HCT116 (cell line): ENCODE results near the gene GLT6D1. TPM values are rescaled to one million over a fixed set of nuclear protein-coding genes. Genes with fewer than 3 reads are reported as not detected.

ENCODE experiments used
- ATAC-seq: fragments of 200-7000 bp; cut with Tn5 transposase; 2 replicates; pipeline ENCODE4 v1.9.1; 2020; ENCODE audit warnings: mild to moderate bottlenecking, moderate library complexity
- BruUV-seq: library from RNA; stranded (reverse); fragments of 400-500 nt; replicated peaks from 2 replicates; lab custom pipeline; 2021; lab: Mats Ljungman, UMichigan
- CTCF ChIA-PET: fragments of 300-600 bp; sonication (Branson Sonifier 250); formaldehyde crosslinking; loops from one replicate; lab custom pipeline; 2021; ENCODE audit warnings: antibody characterized with exemption; lab: Charles Lee
- POLR2A ChIA-PET: fragments of 300-600, 350-600 bp; sonication (Branson Sonifier 250); formaldehyde crosslinking; loops from one replicate; lab custom pipeline; 2021; ENCODE audit warnings: antibody characterized with exemption; lab: Charles Lee
- RAD21 ChIA-PET, 2 experiments: fragments of 300-600 bp; sonication (Branson Sonifier 250); formaldehyde crosslinking; loops; one replicate each; lab custom pipeline; 2023; ENCODE audit warnings: low total read pairs in 2 of 2; ENCODE audit not compliant: uncharacterized antibody in 2 of 2, unreplicated experiment in 2 of 2, low non-redundant PET in 1 of 2; lab: Charles Lee
- DNase-seq: peaks from one replicate; pipeline ENCODE4 v3.0.0-alpha.2; 2010; ENCODE audit warnings: low read depth, low spot score
- H2AFZ ChIP-seq: fragments of 200-600 bp; shearing (Covaris generic), sonication (generic); 2 replicates; pipeline ENCODE4 v1.6.1; 2017; ENCODE audit warnings: low read depth, mixed run types, mixed read lengths, antibody characterized with exemption, low read length; ENCODE audit not compliant: poor library complexity, severe bottlenecking
- H3K27ac ChIP-seq: 2 replicates; pipeline ENCODE4 v1.5.1; 2012; ENCODE audit warnings: low read depth, low read length
- H3K27me3 ChIP-seq: fragments of 200-600 bp; sonication (generic); 2 replicates; pipeline ENCODE4 v1.6.1; 2016; ENCODE audit warnings: mixed run types, low read length, mixed read lengths; ENCODE audit not compliant: insufficient read depth
- H3K36me3 ChIP-seq, 2 experiments: fragments of 200-500 bp in 1 of 2; fragments of 200-600 bp in 1 of 2; sonication (Bioruptor generic) in 1 of 2; sonication (generic) in 1 of 2; 2 replicates each; pipeline versions ENCODE4 v1.5.1 to v1.6.1; 2014 to 2016; ENCODE audit warnings: low read length in 2 of 2, inconsistent platforms in 1 of 2, mixed read lengths in 1 of 2, mixed run types in 1 of 2; ENCODE audit not compliant: insufficient read depth in 2 of 2, control insufficient read depth in 1 of 2
- H3K4me1 ChIP-seq, 2 experiments: fragments of 200-600 bp in 1 of 2; sonication (generic) in 1 of 2; 2 replicates each; pipeline versions ENCODE4 v1.5.1 to v1.6.1; 2012 to 2017; ENCODE audit warnings: low read length in 2 of 2, inconsistent platforms in 1 of 2, mild to moderate bottlenecking in 1 of 2, mixed read lengths in 1 of 2, mixed run types in 1 of 2, moderate library complexity in 1 of 2; ENCODE audit not compliant: insufficient read depth in 2 of 2, control insufficient read depth in 1 of 2
- H3K4me2 ChIP-seq: fragments of 200-600 bp; sonication (generic); 2 replicates; pipeline ENCODE4 v1.6.1; 2017; ENCODE audit warnings: mixed run types, low read length, mixed read lengths
- H3K4me3 ChIP-seq, 2 experiments: fragments of 200-600 bp in 1 of 2; sonication (generic) in 1 of 2; replicated peaks in 1 of 2; 2 replicates each; pipeline ENCODE4 v1.5.1; 2011 to 2016; ENCODE audit warnings: low read length in 2 of 2, control low read depth in 1 of 2, low read depth in 1 of 2, mild to moderate bottlenecking in 1 of 2, mixed read lengths in 1 of 2, mixed run types in 1 of 2
- H3K79me2 ChIP-seq: fragments of 200-600 bp; sonication (generic); 2 replicates; pipeline ENCODE4 v1.6.1; 2017; ENCODE audit warnings: mild to moderate bottlenecking, mixed run types, low read length, moderate library complexity, mixed read lengths; ENCODE audit not compliant: insufficient read depth
- H3K9ac ChIP-seq: fragments of 200-600 bp; sonication (generic); 2 replicates; pipeline ENCODE4 v1.6.1; 2016; ENCODE audit warnings: low read length, mixed read lengths
- H3K9me2 ChIP-seq: fragments of 200-600 bp; sonication (generic), shearing (Covaris generic); 2 replicates; pipeline ENCODE4 v1.6.1; 2017; ENCODE audit warnings: mixed run types, mild to moderate bottlenecking, moderate library complexity; ENCODE audit not compliant: insufficient read depth
- H3K9me3 ChIP-seq, 2 experiments: fragments of 200-500 bp in 1 of 2; fragments of 200-600 bp in 1 of 2; sonication (Bioruptor generic) in 1 of 2; sonication (generic) in 1 of 2; 2 replicates each; pipeline ENCODE4 v1.6.1; 2014 to 2017; ENCODE audit warnings: low read length in 2 of 2, mixed read lengths in 2 of 2, inconsistent platforms in 1 of 2, low read depth in 1 of 2, mild to moderate bottlenecking in 1 of 2, mixed run types in 1 of 2, moderate library complexity in 1 of 2; ENCODE audit not compliant: control insufficient read depth in 1 of 2, insufficient read depth in 1 of 2
- H4K20me1 ChIP-seq: fragments of 200-600 bp; sonication (generic), shearing (Covaris generic); 2 replicates; pipeline ENCODE4 v1.6.1; 2017; ENCODE audit warnings: mixed run types, mild to moderate bottlenecking, moderate library complexity; ENCODE audit not compliant: insufficient read depth
- POLR2A ChIP-seq: IDR thresholded peaks from 2 replicates; pipeline ENCODE4 v1.7.0; 2011; ENCODE audit warnings: borderline replicate concordance; ENCODE audit not compliant: insufficient read depth, insufficient read length; ENCODE audit errors: extremely low read depth
- RAD21 ChIP-seq: IDR thresholded peaks from 2 replicates; pipeline ENCODE4 v1.6.1; 2012; ENCODE audit warnings: low read depth, mild to moderate bottlenecking
- SIN3A ChIP-seq: IDR thresholded peaks from 2 replicates; pipeline ENCODE4 v1.6.1; 2012; ENCODE audit warnings: low read depth
- SP1 ChIP-seq: IDR thresholded peaks from 2 replicates; pipeline ENCODE4 v1.6.1; 2012; ENCODE audit warnings: low read depth
- SRF ChIP-seq: IDR thresholded peaks from 2 replicates; pipeline ENCODE4 v1.6.1; 2012; ENCODE audit warnings: low read depth
- YY1 ChIP-seq: IDR thresholded peaks from 2 replicates; pipeline ENCODE4 v1.6.1; 2011; ENCODE audit warnings: low read length, low read depth, moderate library complexity, mild to moderate bottlenecking; ENCODE audit not compliant: insufficient replicate concordance; ENCODE audit errors: extremely low read depth
- ZBTB33 ChIP-seq: IDR thresholded peaks from 2 replicates; pipeline ENCODE4 v1.6.1; 2011; ENCODE audit warnings: mild to moderate bottlenecking, low read length, moderate library complexity; ENCODE audit not compliant: insufficient replicate concordance; ENCODE audit errors: extremely low read depth
- intact Hi-C: fragments of 100-400 bp; cut with micrococcal nuclease; formaldehyde crosslinking; loops from 2 replicates; pipeline ENCODE4 v1.10.0; 2022
- total RNA-seq: library from RNA; stranded (reverse); gene quantifications from one replicate; pipeline ENCODE4 v1.2.1, GENCODE V29; 2021; ENCODE audit not compliant: unreplicated experiment

Gene GLT6D1
- total RNA-seq, 1 experiment from 2014 or later, result not detected

GRCh38 chr9:135667463-135668001, 28.2 kb upstream of the GLT6D1 start:
- TF ChIP-seq SP1, result no peak
- no peak for TF ChIP-seq POLR2A
- no peak for TF ChIP-seq SRF
- no peak for DNase-seq
- no peak overlapping the region for H2AFZ ChIP-seq
- ATAC-seq, result no peak
- H3K4me3 ChIP-seq, result no peak overlapping the region
- no peaks in the 10 kb centered on the region for H4K20me1 ChIP-seq
- ChIA-PET POLR2A (no interaction called here), CTCF (no interaction called here), RAD21 (no interaction called here)
- H3K27me3 ChIP-seq, result peaks cover 6% of the 10 kb centered on the region; the same call in 1 of the 2 replicates
- BruUV-seq, result no TSS peak
- H3K27ac ChIP-seq, result no peak overlapping the region
- H3K36me3 ChIP-seq, result no peaks in the 10 kb centered on the region
- no peaks in the 10 kb centered on the region for H3K4me1 ChIP-seq
- no peaks in the 10 kb centered on the region for H3K9me2 ChIP-seq
- no peak overlapping the region for H3K9ac ChIP-seq
- no peaks in the 10 kb centered on the region for H3K9me3 ChIP-seq
- H3K79me2 ChIP-seq, result no peaks in the 10 kb centered on the region
- intact Hi-C loops, result no loop called here
- no peak overlapping the region for H3K4me2 ChIP-seq

GRCh38 chr9:135666534-135667462, 27.5 kb upstream of the GLT6D1 start:
- no peaks in the 10 kb centered on the region for H3K36me3 ChIP-seq
- no peak overlapping the region for H3K27ac ChIP-seq
- DNase-seq (no peak), ATAC-seq (no peak)
- H2AFZ ChIP-seq, result no peak overlapping the region
- H3K9me3 ChIP-seq, result no peaks in the 10 kb centered on the region
- H3K79me2 ChIP-seq, result no peaks in the 10 kb centered on the region
- H3K4me2 ChIP-seq, result no peak overlapping the region
- H3K27me3 ChIP-seq, result peaks cover 6% of the 10 kb centered on the region; the same call in 1 of the 2 replicates
- no peak overlapping the region for H3K4me3 ChIP-seq
- no peak overlapping the region for H3K9ac ChIP-seq
- no peaks in the 10 kb centered on the region for H3K9me2 ChIP-seq
- no peaks in the 10 kb centered on the region for H3K4me1 ChIP-seq
- TF ChIP-seq SIN3A (no peak), RAD21 (no peak), SRF (no peak), ZBTB33 (no peak), YY1 (no peak)
- intact Hi-C loops, result no loop called here
- ChIA-PET POLR2A (no interaction called here), CTCF (no interaction called here), RAD21 (no interaction called here)
- no peaks in the 10 kb centered on the region for H4K20me1 ChIP-seq
- BruUV-seq, result no TSS peak
